DOHH2 (cell line): ENCODE data around the gene PRKAR1B.

Experiments
- EZH2phosphoT487 ChIP-seq: fragments of 200-600 bp; sonication (generic); IDR thresholded peaks from 2 replicates; pipeline ENCODE4 v1.6.1; 2017; ENCODE audit warnings: borderline replicate concordance, mild to moderate bottlenecking, antibody characterized with exemption, low read length, moderate library complexity, mixed read lengths
- TF ChIP-seq, protein P1 (sequence below): fragments of 200-600 bp; sonication (generic); IDR thresholded peaks from one replicate; pipeline ENCODE4 v1.5.1; 2014; ENCODE audit warnings: antibody characterized with exemption, mild to moderate bottlenecking, low read depth, low read length; ENCODE audit not compliant: poor library complexity, severe bottlenecking

DNA sequence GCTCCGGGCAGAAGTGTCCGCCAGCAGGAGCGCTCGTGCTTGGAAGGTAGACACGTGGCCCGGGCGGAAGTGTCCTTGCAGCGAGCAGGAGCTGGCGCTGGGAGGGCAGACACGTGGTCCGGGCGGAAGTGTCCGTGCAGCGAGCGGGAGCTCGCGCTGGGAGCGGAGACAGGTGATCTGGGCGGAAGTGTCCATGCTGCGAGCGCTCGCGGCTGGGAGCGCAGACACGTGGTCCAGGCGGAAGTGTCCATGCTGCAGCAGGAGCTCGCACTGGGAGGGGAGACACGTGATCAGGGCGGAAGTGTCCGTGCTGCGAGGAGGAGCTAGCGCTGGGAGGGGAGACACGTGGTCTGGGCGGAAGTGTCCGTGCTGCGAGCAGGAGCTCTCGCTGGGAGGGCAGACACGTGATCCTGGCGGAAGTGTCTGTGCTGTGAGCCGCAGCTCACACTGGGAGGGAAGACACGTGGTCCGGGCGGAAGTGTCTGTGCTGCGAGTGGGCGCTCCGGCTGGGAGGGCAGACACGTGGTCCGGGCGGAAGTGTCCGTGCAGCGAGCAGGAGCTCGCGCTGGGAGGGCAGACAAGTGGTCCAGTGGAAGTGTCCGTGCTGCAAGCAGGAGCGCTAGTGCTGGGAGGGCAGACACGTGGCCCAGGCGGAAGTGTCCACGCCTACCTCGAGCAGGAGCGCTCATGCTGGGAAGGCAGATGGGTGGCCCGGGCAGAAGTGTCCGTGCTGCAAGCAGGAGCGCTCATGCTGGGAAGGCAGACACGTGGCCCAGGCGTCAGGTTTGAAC lies 41.1 kb upstream of the PRKAR1B start:
- TF ChIP-seq, protein P1, sequence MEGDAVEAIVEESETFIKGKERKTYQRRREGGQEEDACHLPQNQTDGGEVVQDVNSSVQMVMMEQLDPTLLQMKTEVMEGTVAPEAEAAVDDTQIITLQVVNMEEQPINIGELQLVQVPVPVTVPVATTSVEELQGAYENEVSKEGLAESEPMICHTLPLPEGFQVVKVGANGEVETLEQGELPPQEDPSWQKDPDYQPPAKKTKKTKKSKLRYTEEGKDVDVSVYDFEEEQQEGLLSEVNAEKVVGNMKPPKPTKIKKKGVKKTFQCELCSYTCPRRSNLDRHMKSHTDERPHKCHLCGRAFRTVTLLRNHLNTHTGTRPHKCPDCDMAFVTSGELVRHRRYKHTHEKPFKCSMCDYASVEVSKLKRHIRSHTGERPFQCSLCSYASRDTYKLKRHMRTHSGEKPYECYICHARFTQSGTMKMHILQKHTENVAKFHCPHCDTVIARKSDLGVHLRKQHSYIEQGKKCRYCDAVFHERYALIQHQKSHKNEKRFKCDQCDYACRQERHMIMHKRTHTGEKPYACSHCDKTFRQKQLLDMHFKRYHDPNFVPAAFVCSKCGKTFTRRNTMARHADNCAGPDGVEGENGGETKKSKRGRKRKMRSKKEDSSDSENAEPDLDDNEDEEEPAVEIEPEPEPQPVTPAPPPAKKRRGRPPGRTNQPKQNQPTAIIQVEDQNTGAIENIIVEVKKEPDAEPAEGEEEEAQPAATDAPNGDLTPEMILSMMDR = no peak
- no peak for TF ChIP-seq EZH2phosphoT487
